Psoas muscle (tissue), 8 donors: ENCODE data around the gene TFPI. TPM values are rescaled to one million over a fixed set of nuclear protein-coding genes. Genes with fewer than 3 reads are reported as not detected.
A peak's percentile ranks its signal among the peaks of the same experiment; 100 is the strongest.

Experiments
- ATAC-seq, 4 donors: fragments of 200-7000 bp; cut with Tn5 transposase; one replicate each; pipeline ENCODE4 v1.9.1; 2020; ENCODE audit warnings: moderate library complexity in 3 of 4, mild to moderate bottlenecking in 2 of 4
- DNase-seq, 2 donors: peaks; one replicate each; pipeline ENCODE4 v3.0.0-alpha.2; 2020
- H3K27ac ChIP-seq: fragments of 200-600 bp; one replicate; pipeline ENCODE4 v1.8.0; 2022
- H3K27me3 ChIP-seq, 3 donors: fragments of 200-600 bp in 1 of 3; one replicate each; pipeline versions ENCODE4 v1.6.1 to v1.8.0; 2013 to 2022; ENCODE audit warnings: low read length in 2 of 3, mild to moderate bottlenecking in 2 of 3, moderate library complexity in 1 of 3; ENCODE audit not compliant: insufficient read depth in 3 of 3
- H3K36me3 ChIP-seq, 2 donors: fragments of 200-600 bp in 1 of 2; one replicate each; pipeline versions ENCODE4 v1.6.1 to v1.8.0; 2013 to 2022; ENCODE audit warnings: low read depth in 1 of 2, mild to moderate bottlenecking in 1 of 2, moderate library complexity in 1 of 2; ENCODE audit not compliant: insufficient read depth in 1 of 2
- H3K4me1 ChIP-seq: fragments of 200-600 bp; one replicate; pipeline ENCODE4 v1.8.0; 2022
- H3K4me3 ChIP-seq: fragments of 200-600 bp; one replicate; pipeline ENCODE4 v1.8.0; 2022; ENCODE audit warnings: mild to moderate bottlenecking
- H3K9me3 ChIP-seq: fragments of 200-600 bp; one replicate; pipeline ENCODE4 v1.8.0; 2022
- CTCF ChIP-seq: fragments of 200-600 bp; IDR thresholded peaks from one replicate; pipeline ENCODE4 v1.8.0; 2022; ENCODE audit warnings: antibody characterized with exemption
- WGBS, 3 donors: extraction: QIAGEN DNeasy Blood & Tissue Kit; methylation state at CpG; one replicate each; pipeline versions ENCODE4 v1.1.6 to v1.1.7; 2013; 5-methylcytosine and 5-hydroxymethylcytosine counted together
- intact Hi-C, 2 donors: fragments of 100-400 bp; cut with DNase I; formaldehyde crosslinking; loops; one replicate each; pipeline versions ENCODE4 v1.11.0 to v1.14.2; 2022
- polyA plus RNA-seq, 3 donors: library from polyadenylated mRNA; stranded (reverse); fragments of 200-250 nt; gene quantifications; one replicate each; pipeline ENCODE4 v1.2.3, GENCODE V29; 2013
- total RNA-seq, 4 donors: library from RNA; stranded (reverse); fragmentation: NEBNext Ultra II Directional in 2 of 4; extraction: Animal tissue kit (Norgen Biotek cat#: 25700) in 2 of 4; gene quantifications; one replicate each; pipeline versions ENCODE4 v1.2.1 to v1.2.4, GENCODE V29; 2021 to 2023
- donor health status: healthy with polysubstance abuse.
- donor health status: DM: no; HTN: no; CAD: no; lungs with moderate emphysema.
- donor health status: Bipolar disorder and iron deficiency.
- donor health status: healthy.
- donor health status: DM: yes; HTN: yes; CAD: no.
- donor health status: DM: no; HTN: no; CAD: no.
- donor health status: DM: no; HTN: no; CAD: no.
- donor health status: DM: yes; HTN: yes; CAD: no.

The TFPI gene
- total and polyA plus RNA-seq, 7 donors, result 15.0 to 96.0 (median 42.6) TPM

- Histone ChIP-seq H3K4me1 (no peaks in the 10 kb centered on the region), H3K36me3 (no peaks in the 10 kb centered on the region), H3K4me3 (no peak overlapping the region), H3K27me3 (no peaks in the 10 kb centered on the region), H3K9me3 (no peaks in the 10 kb centered on the region), H3K27ac (no peak overlapping the region)
- DNase-seq, result no peak
- no peak for ATAC-seq
- WGBS, 3 donors, result 69 to 75% (median 73%) methylated on average over 3 of the region's 3 CpGs
- TF ChIP-seq CTCF, result no peak
- intact Hi-C loops, result no loop called here
Observed at GRCh38 chr2:187435078-187435477, 119.2 kb downstream of the TFPI start.

GRCh38 chr2:187434342-187434785 lies 119.9 kb downstream of the TFPI start:
- no peak for DNase-seq
- no peaks in the 10 kb centered on the region for H3K36me3 ChIP-seq
- TF ChIP-seq CTCF, result no peak
- H3K4me1 ChIP-seq, result no peaks in the 10 kb centered on the region
- no peaks in the 10 kb centered on the region for H3K9me3 ChIP-seq
- WGBS, 3 donors, result 91 to 97% (median 91%) methylated on average over 1 of the region's 1 CpG
- intact Hi-C loops, result no loop called here
- no peak for ATAC-seq
- H3K27me3 ChIP-seq, result no peaks in the 10 kb centered on the region
- H3K4me3 ChIP-seq, result no peak overlapping the region
- H3K27ac ChIP-seq, result no peak overlapping the region

- intact Hi-C loops, result no loop called here
- Histone ChIP-seq H3K27ac (no peak overlapping the region), H3K36me3 (no peaks in the 10 kb centered on the region)
Observed at GRCh38 chr2:187431911-187432310, 122.3 kb downstream of the TFPI start.

GRCh38 chr2:187429989-187430388 lies 124.2 kb downstream of the TFPI start:
- no peaks in the 10 kb centered on the region for H3K4me1 ChIP-seq
- DNase-seq, result no peak
- TF ChIP-seq CTCF, result no peak
- H3K4me3 ChIP-seq, result no peak overlapping the region
- no peaks in the 10 kb centered on the region for H3K27me3 ChIP-seq
- H3K9me3 ChIP-seq, result no peaks in the 10 kb centered on the region
- H3K27ac ChIP-seq, result no peak overlapping the region
- no peaks in the 10 kb centered on the region for H3K36me3 ChIP-seq
- intact Hi-C loops, result no loop called here
- peak in 1 of 4 donors; percentile 35 for ATAC-seq

More at GRCh38 chr2:187431911-187432310, 122.3 kb downstream of the TFPI start:
- DNase-seq (no peak), ATAC-seq (no peak)
- Histone ChIP-seq H3K9me3 (no peaks in the 10 kb centered on the region), H3K27me3 (no peaks in the 10 kb centered on the region), H3K4me3 (no peak overlapping the region), H3K4me1 (no peaks in the 10 kb centered on the region)
- no peak for TF ChIP-seq CTCF

- H3K27me3 ChIP-seq, result no peaks in the 10 kb centered on the region
- no peaks in the 10 kb centered on the region for H3K36me3 ChIP-seq
- ATAC-seq (no peak), DNase-seq (no peak)
- H3K4me3 ChIP-seq, result no peak overlapping the region
- TF ChIP-seq CTCF, result no peak
- H3K4me1 ChIP-seq, result no peaks in the 10 kb centered on the region
- no peak overlapping the region for H3K27ac ChIP-seq
- 74 to 90% (median 76%) methylated on average over 1 of the region's 1 CpG for WGBS, 3 donors
- intact Hi-C loops, result no loop called here
- no peaks in the 10 kb centered on the region for H3K9me3 ChIP-seq
Observed at GRCh38 chr2:187424146-187424545, 130.1 kb downstream of the TFPI start.
